GM12891 (cell line): Measurements from ENCODE around the gene FOLR1.

Experiments used
- PAX5 ChIP-seq: IDR thresholded peaks from 2 replicates; pipeline ENCODE4 v1.6.1; 2011; ENCODE audit warnings: low read length, moderate library complexity, mild to moderate bottlenecking; ENCODE audit not compliant: insufficient read depth, severe bottlenecking
- POLR2A ChIP-seq: IDR thresholded peaks from 2 replicates; pipeline ENCODE4 v1.6.1; 2011; ENCODE audit warnings: low read depth, low read length, control low read depth
- POLR2AphosphoS5 ChIP-seq: IDR thresholded peaks from 2 replicates; pipeline ENCODE4 v1.6.1; 2011; ENCODE audit warnings: low read depth, low read length, control low read depth
- POU2F2 ChIP-seq: IDR thresholded peaks from 2 replicates; pipeline ENCODE4 v1.6.1; 2011; ENCODE audit warnings: low read depth, mild to moderate bottlenecking, control low read depth, low read length, moderate library complexity
- SPI1 ChIP-seq: IDR thresholded peaks from 2 replicates; pipeline ENCODE4 v1.6.1; 2011; ENCODE audit warnings: low read depth, low read length, control low read depth
- TAF1 ChIP-seq: IDR thresholded peaks from 2 replicates; pipeline ENCODE4 v1.6.1; 2011; ENCODE audit warnings: low read depth, low read length, control low read depth

DNA sequence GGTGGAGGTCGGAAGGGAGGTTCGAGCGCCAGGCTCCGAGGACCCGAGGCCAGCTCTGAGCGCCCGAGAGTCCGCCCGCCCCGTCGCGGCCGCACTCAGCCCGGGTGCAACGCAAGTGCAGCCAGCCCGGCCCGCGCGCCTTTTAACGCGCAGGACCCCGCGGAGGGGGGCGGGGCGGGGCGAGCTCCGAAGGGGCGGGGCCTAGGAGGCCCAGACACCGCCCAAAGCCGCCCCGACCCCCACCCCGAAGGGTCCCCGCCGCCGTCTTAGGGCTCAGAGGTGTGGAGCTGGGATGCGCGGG lies 52.1 kb downstream of the FOLR1 start, which contains the start of gene PHOX2A:
- no peak for TF ChIP-seq POLR2AphosphoS5
- no peak for TF ChIP-seq TAF1
- no peak for TF ChIP-seq POLR2A
- no peak for TF ChIP-seq SPI1
- no peak for TF ChIP-seq PAX5
- TF ChIP-seq POU2F2, result no peak
